Right hindlimb (tissue), 1 donor: ENCODE measurements around the gene PLCB4.

Source experiments
- DNase-seq: peaks from one replicate; pipeline ENCODE4 v3.0.0-alpha.2; 2018

PLCB4 gene

GRCh38 chr20:9413001-9413400 is 344.1 kb downstream of the PLCB4 start:
- DNase-seq = no peak

GRCh38 chr20:9415426-9415825 is 346.5 kb downstream of the PLCB4 start:
- no peak for DNase-seq

GRCh38 chr20:9416421-9416820 is 347.5 kb downstream of the PLCB4 start:
- no peak for DNase-seq

- no peak for DNase-seq
Observed at GRCh38 chr20:9417665-9418064, 348.8 kb downstream of the PLCB4 start.

GRCh38 chr20:9422321-9423057 is 353.6 kb downstream of the PLCB4 start:
- no peak for DNase-seq

GRCh38 chr20:9424551-9424950 is 355.7 kb downstream of the PLCB4 start:
- no peak for DNase-seq

- no peak for DNase-seq
Observed at GRCh38 chr20:9427430-9428291, 358.8 kb downstream of the PLCB4 start.

GRCh38 chr20:9428292-9428607 is 359.4 kb downstream of the PLCB4 start:
- DNase-seq = no peak

- DNase-seq = no peak
Observed at GRCh38 chr20:9439806-9440205, 370.9 kb downstream of the PLCB4 start.

- no peak for DNase-seq
Observed at GRCh38 chr20:9440892-9441291, 372.0 kb downstream of the PLCB4 start.

GRCh38 chr20:9441948-9442347 is 373.1 kb downstream of the PLCB4 start:
- DNase-seq = no peak

- no peak for DNase-seq
Observed at GRCh38 chr20:9442858-9443257, 374.0 kb downstream of the PLCB4 start.

GRCh38 chr20:9444921-9445320 is 376.0 kb downstream of the PLCB4 start:
- DNase-seq = no peak

GRCh38 chr20:9447182-9447581 is 378.3 kb downstream of the PLCB4 start:
- DNase-seq = no peak

- DNase-seq = no peak
Observed at GRCh38 chr20:9453201-9453600, 384.3 kb downstream of the PLCB4 start.

GRCh38 chr20:9454791-9455190 is 385.9 kb downstream of the PLCB4 start:
- DNase-seq = no peak

GRCh38 chr20:9457136-9457535 is 388.2 kb downstream of the PLCB4 start:
- no peak for DNase-seq

GRCh38 chr20:9458138-9458796 is 389.4 kb downstream of the PLCB4 start:
- DNase-seq = no peak

GRCh38 chr20:9460518-9460917 is 391.6 kb downstream of the PLCB4 start:
- no peak for DNase-seq

- DNase-seq = no peak
Observed at GRCh38 chr20:9467995-9468394, 399.1 kb downstream of the PLCB4 start.

- DNase-seq = no peak
Observed at GRCh38 chr20:9474835-9475415, 406.0 kb downstream of the PLCB4 start.

- no peak for DNase-seq
Observed at GRCh38 chr20:9475456-9475855, 406.6 kb downstream of the PLCB4 start.

- no peak for DNase-seq
Observed at GRCh38 chr20:9476174-9476573, 407.3 kb downstream of the PLCB4 start.

- DNase-seq = no peak
Observed at GRCh38 chr20:9476637-9477036, 407.8 kb downstream of the PLCB4 start.
